Measurements from ENCODE around the gene WDR64. TPM values are rescaled to one million over a fixed set of nuclear protein-coding genes. Genes with fewer than 3 reads are reported as not detected.

The WDR64 gene
- total and polyA plus RNA-seq, 2 of the 13 experiments (the other 11 are each of a cell fraction or from before 2014, with no cell fraction given), result not detected

DNA sequence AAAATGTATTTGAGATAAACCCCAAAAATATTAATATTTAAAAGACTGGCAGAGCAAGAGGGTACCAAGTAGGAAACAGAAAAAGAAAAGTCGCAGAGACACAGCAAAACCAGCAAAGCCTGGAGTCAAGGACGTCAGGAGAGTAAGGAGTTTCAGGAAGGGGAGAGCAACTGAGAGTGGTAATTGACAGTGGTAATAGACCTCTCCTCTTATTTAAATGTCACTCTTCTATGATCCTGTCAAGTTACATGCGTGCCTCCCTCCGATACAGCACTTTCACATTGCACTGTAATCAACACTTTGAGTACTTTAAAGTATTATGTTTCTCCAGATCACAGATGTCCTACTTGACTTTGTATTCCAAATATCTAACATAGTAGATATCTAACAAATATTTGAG, 113.3 kb downstream of the WDR64 start:
- Histone ChIP-seq H3K9ac (ENCODE audit: insufficient read depth, low read depth, low read length) (no peak overlapping the region), H3K4me3 (replicated peaks in 1 of 3; ENCODE audit: insufficient read depth in 1 of 3, low read depth in 2 of 3, low read length in 3 of 3) (no peak overlapping the region), H3K79me2 (ENCODE audit: insufficient read depth, low read length) (no peaks in the 10 kb centered on the region), H2AFZ (ENCODE audit: low read length) (no peak overlapping the region), H4K20me1 (ENCODE audit: insufficient read depth, low read length) (no peaks in the 10 kb centered on the region), H3K4me2 (ENCODE audit: low read depth, low read length) (no peak overlapping the region), H3K27ac (ENCODE audit: extremely low read length, insufficient read depth, low read length) (no peak overlapping the region), H3K9me3 (ENCODE audit: low read length) (no peaks in the 10 kb centered on the region), H3K4me1 (ENCODE audit: insufficient read depth, low read length) (no peaks in the 10 kb centered on the region), H3K27me3 (ENCODE audit: control insufficient read depth in 1 of 2, insufficient read depth in 2 of 2, low read length in 2 of 2) (no peaks in the 10 kb centered on the region; a peak in 1 of 5 replicates), H3K36me3 (replicated peaks in 1 of 2; ENCODE audit: control insufficient read depth in 1 of 2, insufficient read depth in 2 of 2, low read length in 2 of 2) (no peaks in the 10 kb centered on the region)
- in situ Hi-C loops (cut with HindIII; ENCODE audit: extremely low pct_ligation_motif_present, low pct_unique_long_range_greater_than_20kb) (no loop called here), intact Hi-C loops (cut with micrococcal nuclease; ENCODE audit: unreplicated experiment) (no loop called here)
- WGBS (ENCODE audit: low lambda C conversion rate), result 7% methylated on average over 4 of the region's 4 CpGs
- ChIA-PET CTCF (ENCODE audit: low intra/inter-chr PET ratio, low total read pairs) (no interaction called here), POLR2A (no interaction called here)
- BruUV-seq (replicated peaks), result no TSS peak
- DNase-seq (ENCODE audit: low spot score), result no peak
- FAIRE-seq, result no peak
- ATAC-seq, result no peak
- TF ChIP-seq DRAP1 (CRISPR knock-in tag; IDR thresholded peaks at IDR 0.05) (no peak), PTBP1 (IDR thresholded peaks at IDR 0.05; ENCODE audit: low read depth, low read length, poor library complexity, severe bottlenecking) (no peak), ZNF761 (CRISPR knock-in tag; conservative IDR thresholded peaks at IDR 0.05) (no peak), ZNF576 (CRISPR knock-in tag; IDR thresholded peaks at IDR 0.05) (no peak), HDAC1 (CRISPR knock-in tag; IDR thresholded peaks at IDR 0.05) (no peak), MLXIP (CRISPR knock-in tag; IDR thresholded peaks at IDR 0.05; ENCODE audit: borderline replicate concordance) (no peak), NFKBIZ (CRISPR knock-in tag; IDR thresholded peaks at IDR 0.05) (no peak), ZNF160 (CRISPR knock-in tag; IDR thresholded peaks at IDR 0.05) (no peak), KDM5A (IDR thresholded peaks at IDR 0.05; ENCODE audit: borderline replicate concordance, low read length) (no peak), RFXANK (CRISPR knock-in tag; IDR thresholded peaks at IDR 0.05) (no peak), FIP1L1 (IDR thresholded peaks at IDR 0.05; ENCODE audit: borderline replicate concordance, insufficient read depth, low read depth, low read length) (no peak), ZNF614 (CRISPR knock-in tag; IDR thresholded peaks at IDR 0.05; ENCODE audit: borderline replicate concordance) (no peak), SMAD3 (CRISPR knock-in tag; IDR thresholded peaks at IDR 0.05) (no peak), ZBTB3 (CRISPR knock-in tag; IDR thresholded peaks at IDR 0.05; ENCODE audit: borderline replicate concordance, low read depth) (no peak)
- TF ChIP-seq, protein P1, sequence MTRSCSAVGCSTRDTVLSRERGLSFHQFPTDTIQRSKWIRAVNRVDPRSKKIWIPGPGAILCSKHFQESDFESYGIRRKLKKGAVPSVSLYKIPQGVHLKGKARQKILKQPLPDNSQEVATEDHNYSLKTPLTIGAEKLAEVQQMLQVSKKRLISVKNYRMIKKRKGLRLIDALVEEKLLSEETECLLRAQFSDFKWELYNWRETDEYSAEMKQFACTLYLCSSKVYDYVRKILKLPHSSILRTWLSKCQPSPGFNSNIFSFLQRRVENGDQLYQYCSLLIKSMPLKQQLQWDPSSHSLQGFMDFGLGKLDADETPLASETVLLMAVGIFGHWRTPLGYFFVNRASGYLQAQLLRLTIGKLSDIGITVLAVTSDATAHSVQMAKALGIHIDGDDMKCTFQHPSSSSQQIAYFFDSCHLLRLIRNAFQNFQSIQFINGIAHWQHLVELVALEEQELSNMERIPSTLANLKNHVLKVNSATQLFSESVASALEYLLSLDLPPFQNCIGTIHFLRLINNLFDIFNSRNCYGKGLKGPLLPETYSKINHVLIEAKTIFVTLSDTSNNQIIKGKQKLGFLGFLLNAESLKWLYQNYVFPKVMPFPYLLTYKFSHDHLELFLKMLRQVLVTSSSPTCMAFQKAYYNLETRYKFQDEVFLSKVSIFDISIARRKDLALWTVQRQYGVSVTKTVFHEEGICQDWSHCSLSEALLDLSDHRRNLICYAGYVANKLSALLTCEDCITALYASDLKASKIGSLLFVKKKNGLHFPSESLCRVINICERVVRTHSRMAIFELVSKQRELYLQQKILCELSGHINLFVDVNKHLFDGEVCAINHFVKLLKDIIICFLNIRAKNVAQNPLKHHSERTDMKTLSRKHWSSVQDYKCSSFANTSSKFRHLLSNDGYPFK (CRISPR knock-in tag; IDR thresholded peaks at IDR 0.05; ENCODE audit: borderline replicate concordance), result no peak
